HS-5 (cell line): ENCODE data around the gene MOCS1.

Experiments used
- DNase-seq: peaks from one replicate; pipeline ENCODE4 v3.0.0-alpha.2; 2012; ENCODE audit warnings: low read depth

The MOCS1 gene

DNA sequence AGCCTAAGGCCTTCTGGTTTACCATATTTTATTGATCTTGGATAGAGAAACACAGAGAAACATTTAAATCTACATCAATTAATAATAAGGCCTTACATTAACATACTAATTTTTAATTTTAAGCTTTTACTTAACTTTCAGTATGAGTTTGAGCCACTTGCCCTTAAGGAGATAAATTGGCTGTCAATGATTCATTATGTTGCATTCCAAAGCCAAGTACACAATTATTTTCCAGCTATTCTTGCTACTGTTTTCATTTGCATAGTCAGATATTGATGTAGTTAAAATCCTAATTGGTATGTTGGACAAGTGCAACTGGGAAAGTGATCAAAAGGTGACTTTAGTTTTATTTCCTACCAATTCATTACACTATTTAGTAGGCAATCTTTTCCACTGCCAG is 58.2 kb downstream of the MOCS1 start:
- DNase-seq = no peak

DNA sequence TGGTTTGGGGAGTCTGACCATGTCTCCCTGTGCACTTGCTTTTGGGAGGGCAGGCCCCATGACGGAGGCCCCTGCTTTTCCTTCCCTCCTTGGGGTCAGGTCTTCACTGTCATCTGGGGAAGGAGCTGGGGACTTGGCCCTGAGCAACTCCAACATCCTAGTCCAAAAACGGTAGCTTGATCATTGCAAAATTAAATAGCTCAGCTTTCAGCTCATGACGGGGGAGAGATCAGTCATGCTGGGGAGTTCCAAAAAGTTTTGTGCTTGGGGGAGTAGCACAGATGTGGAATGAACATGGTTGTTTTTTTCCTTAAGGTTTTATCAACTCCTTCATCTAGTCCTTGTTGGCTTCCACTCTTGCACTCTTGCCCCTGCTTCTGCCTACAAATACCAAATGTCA is 60.8 kb downstream of the MOCS1 start:
- no peak for DNase-seq

- DNase-seq = no peak
These were observed 63.3 kb downstream of the MOCS1 start for GRCh38 chr6:39870950-39871349.

DNA sequence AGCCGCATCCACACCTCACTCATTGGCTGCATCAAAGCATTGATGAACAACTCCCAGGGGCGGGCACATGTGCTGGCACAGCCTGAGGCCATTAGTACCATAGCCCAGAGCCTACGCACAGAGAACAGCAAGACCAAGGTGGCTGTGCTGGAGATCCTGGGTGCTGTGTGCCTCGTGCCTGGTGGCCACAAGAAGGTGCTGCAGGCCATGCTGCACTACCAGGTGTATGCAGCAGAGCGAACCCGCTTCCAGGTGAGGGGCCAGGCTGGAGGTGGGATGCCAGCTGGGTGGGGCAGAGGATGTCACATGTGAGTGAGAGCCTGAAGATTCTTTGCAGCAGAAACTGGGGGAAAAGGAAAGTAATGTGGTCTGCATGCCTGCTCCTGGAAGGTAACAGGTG is 66.7 kb downstream of the MOCS1 start:
- DNase-seq = no peak

GRCh38 chr6:39865011-39865888 is 69.0 kb downstream of the MOCS1 start:
- DNase-seq = no peak

DNA sequence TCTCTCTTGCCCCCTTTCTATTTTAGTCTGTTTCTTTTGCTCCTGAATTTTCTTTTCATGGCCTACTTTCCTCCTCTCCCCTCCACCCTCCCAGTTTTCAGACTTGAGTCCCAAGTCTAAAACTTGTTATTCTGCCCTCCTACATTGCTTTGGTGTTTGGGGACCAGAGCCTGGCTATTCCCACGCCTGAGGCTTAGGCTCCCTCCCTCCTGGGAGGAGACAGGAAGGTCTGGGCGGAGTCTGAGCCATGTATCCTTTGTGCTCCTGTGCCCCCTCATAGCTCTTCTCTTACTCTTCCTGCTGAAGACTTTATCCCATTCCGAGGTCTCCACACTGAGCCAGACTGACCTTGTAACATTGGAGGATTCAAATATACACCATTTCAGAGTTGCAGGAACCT is 72.6 kb downstream of the MOCS1 start:
- DNase-seq = no peak

- no peak for DNase-seq
These were observed 75.2 kb downstream of the MOCS1 start for GRCh38 chr6:39859025-39859424.

DNA sequence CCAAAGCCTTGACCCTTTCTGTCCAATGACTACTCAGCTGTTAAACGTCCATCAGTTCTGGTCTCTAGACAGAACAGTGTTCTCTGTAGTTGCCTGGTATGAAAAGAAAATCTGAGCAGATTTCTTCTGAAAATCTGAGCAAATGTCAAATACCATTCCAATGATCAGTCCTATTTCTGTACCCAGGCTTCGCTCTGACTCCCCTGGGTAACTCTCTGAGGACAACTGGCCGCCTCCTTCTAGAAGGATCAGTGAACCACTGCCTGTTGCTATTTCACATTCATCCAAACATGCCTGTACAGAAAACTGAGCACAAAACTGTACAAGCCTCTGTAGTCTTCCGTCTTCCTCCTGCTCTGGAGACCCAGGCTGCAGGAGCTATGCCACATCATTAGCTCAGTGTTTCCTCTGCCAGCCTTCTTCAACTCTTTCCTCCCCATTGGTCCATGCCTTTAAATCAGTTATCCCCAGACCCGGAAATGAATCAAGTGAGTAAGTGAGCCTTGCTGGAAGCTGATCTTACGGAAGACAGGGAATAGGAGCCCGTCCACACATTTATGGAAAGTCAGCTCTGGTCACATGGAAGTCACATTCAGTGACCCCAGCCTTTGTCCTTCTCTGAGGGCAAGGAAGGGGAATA is 78.8 kb downstream of the MOCS1 start:
- no peak for DNase-seq
